Chondrocyte (in vitro differentiated cells): Measurements from ENCODE around the gene FARP1. TPM values are rescaled to one million over a fixed set of nuclear protein-coding genes. Genes with fewer than 3 reads are reported as not detected.

Experiments
- DNase-seq: peaks from one replicate; pipeline ENCODE4 v3.0.0; 2021; ENCODE audit warnings: mixed read lengths, low spot score
- H3K27ac Mint-ChIP-seq: one replicate; pipeline ENCODE4 v1.8.0; 2021; ENCODE audit warnings: mild to moderate bottlenecking, moderate library complexity, mixed read lengths; ENCODE audit not compliant: unreplicated experiment
- H3K27me3 Mint-ChIP-seq: 2 replicates; pipeline ENCODE4 v1.8.0; 2021; ENCODE audit warnings: low read depth, mixed read lengths
- H3K36me3 Mint-ChIP-seq: 2 replicates; pipeline ENCODE4 v1.8.0; 2021; ENCODE audit warnings: low read depth, mixed read lengths
- H3K4me1 Mint-ChIP-seq: 2 replicates; pipeline ENCODE4 v1.8.0; 2021; ENCODE audit warnings: low read depth, mild to moderate bottlenecking, mixed read lengths
- H3K4me3 Mint-ChIP-seq: one replicate; pipeline ENCODE4 v1.8.0; 2021; ENCODE audit warnings: mild to moderate bottlenecking, moderate library complexity, mixed read lengths; ENCODE audit not compliant: unreplicated experiment
- H3K9me3 Mint-ChIP-seq: 2 replicates; pipeline ENCODE4 v1.8.0; 2021; ENCODE audit warnings: low read depth, mixed read lengths
- total RNA-seq: library from RNA; stranded (reverse); gene quantifications from 3 replicates; pipeline ENCODE4 v1.2.1, GENCODE V29; 2021
- TF ChIP-seq, protein P1 (sequence below): fragments of 200-600 bp; sonication (generic); IDR thresholded peaks from 2 replicates; pipeline ENCODE4 v1.5.0; 2021; ENCODE audit warnings: antibody characterized with exemption, mild to moderate bottlenecking, moderate library complexity

FARP1 gene
- total RNA-seq, 1 donor from 2014 or later: 331 TPM

DNA sequence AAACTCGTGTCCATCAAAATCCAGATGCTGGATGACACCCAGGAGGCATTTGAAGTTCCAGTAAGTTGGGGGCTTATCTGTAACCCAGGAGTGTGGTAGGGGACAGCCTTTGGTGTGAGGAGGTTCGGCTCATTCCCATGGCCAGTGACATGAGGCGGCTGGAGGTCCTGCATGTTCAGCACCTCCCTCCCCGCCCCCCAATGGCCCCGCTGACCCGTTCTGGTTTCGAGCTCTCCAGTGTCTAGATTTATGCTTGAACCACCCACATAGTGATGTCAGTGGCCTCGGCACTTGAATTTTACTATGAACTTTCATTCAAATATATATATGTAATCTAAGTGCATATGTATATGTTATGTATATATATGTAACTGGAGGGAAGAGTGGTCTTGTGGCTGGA, 70.5 kb downstream of the FARP1 start:
- TF ChIP-seq, protein P1, sequence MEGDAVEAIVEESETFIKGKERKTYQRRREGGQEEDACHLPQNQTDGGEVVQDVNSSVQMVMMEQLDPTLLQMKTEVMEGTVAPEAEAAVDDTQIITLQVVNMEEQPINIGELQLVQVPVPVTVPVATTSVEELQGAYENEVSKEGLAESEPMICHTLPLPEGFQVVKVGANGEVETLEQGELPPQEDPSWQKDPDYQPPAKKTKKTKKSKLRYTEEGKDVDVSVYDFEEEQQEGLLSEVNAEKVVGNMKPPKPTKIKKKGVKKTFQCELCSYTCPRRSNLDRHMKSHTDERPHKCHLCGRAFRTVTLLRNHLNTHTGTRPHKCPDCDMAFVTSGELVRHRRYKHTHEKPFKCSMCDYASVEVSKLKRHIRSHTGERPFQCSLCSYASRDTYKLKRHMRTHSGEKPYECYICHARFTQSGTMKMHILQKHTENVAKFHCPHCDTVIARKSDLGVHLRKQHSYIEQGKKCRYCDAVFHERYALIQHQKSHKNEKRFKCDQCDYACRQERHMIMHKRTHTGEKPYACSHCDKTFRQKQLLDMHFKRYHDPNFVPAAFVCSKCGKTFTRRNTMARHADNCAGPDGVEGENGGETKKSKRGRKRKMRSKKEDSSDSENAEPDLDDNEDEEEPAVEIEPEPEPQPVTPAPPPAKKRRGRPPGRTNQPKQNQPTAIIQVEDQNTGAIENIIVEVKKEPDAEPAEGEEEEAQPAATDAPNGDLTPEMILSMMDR: no peak

DNA sequence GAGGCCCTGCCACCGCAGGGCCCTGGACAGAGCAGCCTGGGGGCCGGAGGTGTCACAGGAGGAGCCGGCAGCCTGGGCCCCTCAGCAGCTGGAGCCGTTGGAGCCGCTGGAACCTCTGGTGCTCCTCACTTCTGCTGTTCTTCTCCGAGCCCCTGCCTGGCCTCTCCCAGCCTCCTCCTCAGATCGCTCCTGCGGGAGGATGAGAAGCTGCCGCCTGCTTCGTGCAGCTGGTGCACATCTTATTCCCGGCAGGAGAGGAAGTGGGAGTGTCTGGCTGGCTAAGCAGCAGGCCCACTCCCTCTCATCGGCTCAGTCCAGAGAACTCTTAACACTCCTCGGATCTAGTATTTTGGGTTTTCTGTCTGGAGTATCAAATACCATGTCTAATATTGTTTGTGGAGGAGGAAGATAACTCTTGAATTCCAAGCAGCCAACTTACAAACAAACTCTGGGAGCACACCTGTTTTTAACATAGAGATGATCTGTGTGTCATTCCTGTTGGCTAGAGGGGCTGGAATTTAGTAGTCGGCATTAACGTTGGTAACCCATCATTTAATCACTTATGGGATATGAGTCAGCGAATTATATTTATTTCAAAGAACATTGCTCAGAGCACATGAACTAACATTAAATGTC, 71.2 kb downstream of the FARP1 start:
- peaks cover 88% of the 10 kb centered on the region for H3K4me1 Mint-ChIP-seq
- peaks cover 15% of the 10 kb centered on the region for H3K36me3 Mint-ChIP-seq
- no peak overlapping the region for H3K4me3 Mint-ChIP-seq
- DNase-seq: no peak
- TF ChIP-seq, protein P1: no peak
- peak overlapping the region; percentile 95 for H3K27ac Mint-ChIP-seq
- peaks cover 3% of the 10 kb centered on the region for H3K9me3 Mint-ChIP-seq
- H3K27me3 Mint-ChIP-seq: no peaks in the 10 kb centered on the region

More for the DNA sequence above, 70.5 kb downstream of the FARP1 start:
- Mint-ChIP-seq H3K36me3 (peaks cover 15% of the 10 kb centered on the region), H3K27me3 (no peaks in the 10 kb centered on the region), H3K27ac (peak overlapping the region; percentile 84), H3K4me3 (no peak overlapping the region), H3K4me1 (peaks cover 89% of the 10 kb centered on the region), H3K9me3 (peaks cover 3% of the 10 kb centered on the region)
- DNase-seq: no peak

DNA sequence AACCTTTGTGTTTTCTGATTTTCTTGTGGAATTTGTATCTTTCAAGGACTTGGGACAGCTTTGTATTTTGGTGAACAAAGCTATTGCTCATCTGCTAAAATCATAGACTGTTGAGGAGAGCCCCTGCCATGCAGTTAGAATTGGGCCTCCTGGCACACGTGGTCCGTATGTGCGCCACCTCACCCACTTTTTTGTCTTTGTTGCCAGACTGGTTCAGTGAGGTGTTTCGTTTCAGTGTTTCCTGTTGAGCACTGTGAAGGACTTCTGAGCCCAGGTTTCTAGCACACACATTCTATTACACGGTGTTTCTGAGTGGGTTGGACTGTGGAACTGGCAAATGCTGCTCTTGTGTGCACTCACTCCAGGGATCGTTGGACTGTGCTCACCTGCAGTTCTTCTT, 71.8 kb downstream of the FARP1 start:
- H3K9me3 Mint-ChIP-seq: peaks cover 3% of the 10 kb centered on the region
- no peaks in the 10 kb centered on the region for H3K27me3 Mint-ChIP-seq
- no peak overlapping the region for H3K4me3 Mint-ChIP-seq
- H3K4me1 Mint-ChIP-seq: peaks cover 89% of the 10 kb centered on the region
- TF ChIP-seq, protein P1: no peak
- no peak for DNase-seq
- H3K27ac Mint-ChIP-seq: peak overlapping the region; percentile 95
- H3K36me3 Mint-ChIP-seq: peaks cover 15% of the 10 kb centered on the region

DNA sequence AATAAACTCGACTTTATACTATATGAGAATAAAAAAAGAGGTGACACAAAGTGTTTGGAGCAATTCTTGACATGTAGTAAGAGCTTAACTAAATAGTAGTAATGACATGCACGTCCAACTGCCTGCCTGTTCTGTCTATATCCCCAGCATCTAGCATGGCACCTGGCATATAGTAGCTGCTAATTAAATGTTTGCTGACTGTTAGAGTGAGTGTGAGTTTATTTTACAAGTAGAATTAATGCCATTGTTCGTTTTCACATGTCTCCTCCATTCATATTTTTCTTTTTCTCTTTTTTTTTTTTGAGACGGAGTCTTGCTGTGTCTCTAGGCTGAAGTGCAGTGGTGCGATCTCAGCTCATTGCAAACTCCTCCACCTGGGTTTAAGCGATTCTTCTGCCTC, 72.6 kb downstream of the FARP1 start:
- Mint-ChIP-seq H3K27ac (peak overlapping the region; percentile 95), H3K4me3 (peak overlapping the region; percentile 10), H3K36me3 (peaks cover 14% of the 10 kb centered on the region), H3K27me3 (no peaks in the 10 kb centered on the region), H3K9me3 (peaks cover 3% of the 10 kb centered on the region), H3K4me1 (peaks cover 91% of the 10 kb centered on the region)
- TF ChIP-seq, protein P1: no peak
- no peak for DNase-seq

DNA sequence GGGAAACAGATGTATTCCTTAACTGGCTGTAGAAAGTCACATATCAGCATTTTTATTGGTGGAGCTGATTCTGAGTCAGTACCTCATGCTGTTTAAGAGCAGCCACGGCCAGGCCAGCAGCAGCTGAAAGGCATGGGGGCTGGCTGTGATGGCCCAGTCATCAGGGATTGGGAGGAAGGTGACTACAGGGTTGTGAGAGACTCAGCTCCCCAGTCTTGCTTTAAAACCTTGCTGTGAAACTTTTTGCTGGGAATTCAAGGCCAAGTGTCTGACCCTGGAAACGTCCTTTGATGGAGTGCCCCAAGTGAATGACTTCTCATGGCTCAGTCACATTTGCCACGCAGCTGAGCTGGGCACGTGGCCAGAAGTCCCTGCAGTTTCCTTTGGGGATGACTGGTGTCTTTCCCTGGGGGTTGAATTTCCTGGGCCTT, 73.3 kb downstream of the FARP1 start:
- DNase-seq: no peak
- H3K27me3 Mint-ChIP-seq: no peaks in the 10 kb centered on the region
- TF ChIP-seq, protein P1: no peak
- H3K9me3 Mint-ChIP-seq: no peaks in the 10 kb centered on the region
- peaks cover 91% of the 10 kb centered on the region for H3K4me1 Mint-ChIP-seq
- peaks cover 13% of the 10 kb centered on the region for H3K36me3 Mint-ChIP-seq
- peak overlapping the region; percentile 10 for H3K4me3 Mint-ChIP-seq
- peak overlapping the region; percentile 95 for H3K27ac Mint-ChIP-seq
